SK-N-SH (cell line): ENCODE data around the gene USE1. TPM values are rescaled to one million over a fixed set of nuclear protein-coding genes. Genes with fewer than 3 reads are reported as not detected.

ENCODE experiments used
- CTCF ChIA-PET: fragments of 300-600, 350-600 bp; formaldehyde crosslinking; extraction: SDS; loops from one replicate; lab custom pipeline; 2021; lab: Yijun Ruan, JAX
- POLR2A ChIA-PET: fragments of 350-600 bp; sonication (Branson Sonifier 250); formaldehyde crosslinking; extraction: SDS; loops from one replicate; lab custom pipeline; 2020; ENCODE audit warnings: antibody characterized with exemption, inconsistent platforms; lab: Yijun Ruan, JAX
- DNase-seq: peaks from one replicate; pipeline ENCODE4 v3.0.0; 2012
- H2AFZ ChIP-seq: fragments of 200-600 bp; sonication (generic); 2 replicates; pipeline ENCODE4 v1.8.1; 2016; ENCODE audit warnings: antibody characterized with exemption, mild to moderate bottlenecking, low read depth
- H3F3A ChIP-seq: fragments of 200-600 bp; sonication (generic); replicated peaks from 2 replicates; pipeline ENCODE3; 2016; ENCODE audit warnings: antibody characterized with exemption, mild to moderate bottlenecking; ENCODE audit not compliant: insufficient read depth
- H3K27ac ChIP-seq, 2 experiments: fragments of 200-500 bp in 1 of 2; fragments of 200-600 bp in 1 of 2; sonication (Bioruptor generic) in 1 of 2; sonication (generic), shearing (Covaris generic) in 1 of 2; 2 replicates each; pipeline versions ENCODE4 v1.5.1 to v1.6.1; 2014 to 2016; ENCODE audit warnings: low read depth in 2 of 2, inconsistent platforms in 1 of 2, low read length in 1 of 2, mild to moderate bottlenecking in 1 of 2, mixed read lengths in 1 of 2
- H3K27me3 ChIP-seq: fragments of 200-600 bp; sonication (generic), shearing (Covaris generic); 2 replicates; pipeline ENCODE4 v1.6.1; 2016; ENCODE audit warnings: mixed run types; ENCODE audit not compliant: insufficient read depth
- H3K36me3 ChIP-seq, 2 experiments: fragments of 200-500 bp in 1 of 2; fragments of 200-600 bp in 1 of 2; sonication (Bioruptor generic) in 1 of 2; sonication (generic) in 1 of 2; replicated peaks in 1 of 2; 2 replicates each; pipeline versions ENCODE3 to v1.5.1; 2014 to 2016; ENCODE audit warnings: low read length in 1 of 2, mild to moderate bottlenecking in 1 of 2; ENCODE audit not compliant: insufficient read depth in 2 of 2, control insufficient read depth in 1 of 2
- H3K4me1 ChIP-seq, 2 experiments: fragments of 200-500 bp in 1 of 2; fragments of 200-600 bp in 1 of 2; sonication (Bioruptor generic) in 1 of 2; sonication (generic), shearing (Covaris generic) in 1 of 2; 2 replicates each; pipeline versions ENCODE4 v1.5.1 to v1.6.1; 2014 to 2016; ENCODE audit warnings: low read depth in 1 of 2, low read length in 1 of 2, mixed run types in 1 of 2; ENCODE audit not compliant: insufficient read depth in 2 of 2, control insufficient read depth in 1 of 2
- H3K4me2 ChIP-seq: fragments of 200-600 bp; sonication (generic), shearing (Covaris generic); 2 replicates; pipeline ENCODE4 v1.6.1; 2017; ENCODE audit warnings: mixed run types
- H3K4me3 ChIP-seq, 2 experiments: fragments of 200-500 bp in 1 of 2; fragments of 200-600 bp in 1 of 2; sonication (Bioruptor generic) in 1 of 2; sonication (generic), shearing (Covaris generic) in 1 of 2; 2 replicates each; pipeline versions ENCODE4 v1.5.1 to v1.8.1; 2014 to 2016; ENCODE audit warnings: low read depth in 2 of 2, inconsistent platforms in 1 of 2, low read length in 1 of 2, mild to moderate bottlenecking in 1 of 2, mixed read lengths in 1 of 2, moderate library complexity in 1 of 2
- H3K79me2 ChIP-seq: fragments of 200-600 bp; sonication (generic); 2 replicates; pipeline ENCODE4 v1.8.1; 2017; ENCODE audit warnings: mild to moderate bottlenecking; ENCODE audit not compliant: insufficient read depth
- H3K9ac ChIP-seq: fragments of 200-600 bp; sonication (generic); 2 replicates; pipeline ENCODE4 v1.6.1; 2017; ENCODE audit warnings: mixed run types
- H3K9me2 ChIP-seq: fragments of 200-600 bp; sonication (generic); 2 replicates; pipeline ENCODE4 v1.6.1; 2017; ENCODE audit warnings: mixed run types
- H3K9me3 ChIP-seq: fragments of 200-600 bp; sonication (generic); 2 replicates; pipeline ENCODE4 v1.6.1; 2017; ENCODE audit warnings: mixed run types, mild to moderate bottlenecking, moderate library complexity
- H4K20me1 ChIP-seq: fragments of 200-600 bp; sonication (generic); 2 replicates; pipeline ENCODE4 v1.6.1; 2017; ENCODE audit warnings: mild to moderate bottlenecking, mixed run types; ENCODE audit not compliant: insufficient read depth
- EP300 ChIP-seq, 2 experiments: IDR thresholded peaks; 2 replicates each; pipeline versions ENCODE4 v1.4.0 to v1.6.1; 2012; ENCODE audit warnings: borderline replicate concordance in 1 of 2, low read depth in 1 of 2, low read length in 1 of 2
- FOXJ3 ChIP-seq: sonication (generic); formaldehyde crosslinking; IDR thresholded peaks from 2 replicates; pipeline ENCODE4 v1.5.1; 2020; ENCODE audit warnings: mild to moderate bottlenecking, missing genetic modification reagents
- MEF2A ChIP-seq: IDR thresholded peaks from 2 replicates; pipeline ENCODE4 v1.4.0; 2012; ENCODE audit warnings: low read depth, borderline replicate concordance
- RFX5 ChIP-seq: IDR thresholded peaks from 2 replicates; pipeline ENCODE4 v1.6.1; 2012; ENCODE audit warnings: mild to moderate bottlenecking, improper control_type of control experiment, low read length
- RXRA ChIP-seq: IDR thresholded peaks from 2 replicates; pipeline ENCODE4 v1.4.0; 2012; ENCODE audit warnings: low read depth, mild to moderate bottlenecking, borderline replicate concordance
- SIN3A ChIP-seq: IDR thresholded peaks from 2 replicates; pipeline ENCODE4 v1.6.1; 2012; ENCODE audit warnings: low read depth, mild to moderate bottlenecking, low read length, moderate library complexity, borderline replicate concordance
- TEAD4 ChIP-seq: IDR thresholded peaks from 2 replicates; pipeline ENCODE4 v1.4.0; 2012; ENCODE audit warnings: mild to moderate bottlenecking, borderline replicate concordance; ENCODE audit not compliant: insufficient read depth
- WGBS: methylation state at CpG from one replicate; pipeline ENCODE4 v1.1.6; 2017; ENCODE audit warnings: low lambda C conversion rate; 5-methylcytosine and 5-hydroxymethylcytosine counted together
- polyA plus RNA-seq, 3 experiments: library from polyadenylated mRNA; depleted of rRNA; stranded (reverse); fragments of >200 nt; gene quantifications; 2 replicates each; pipeline ENCODE4 v1.2.3, GENCODE V29; 2012
- TF ChIP-seq, protein P1 (sequence below): IDR thresholded peaks from 2 replicates; pipeline ENCODE4; 2012
- TF ChIP-seq, protein P2 (sequence below): IDR thresholded peaks from 2 replicates; pipeline ENCODE4 v1.4.0; 2012; ENCODE audit warnings: low read depth, borderline replicate concordance
- TF ChIP-seq, protein P3 (sequence below): IDR thresholded peaks from 2 replicates; pipeline ENCODE4 v1.6.1; 2012; ENCODE audit warnings: mild to moderate bottlenecking, low read depth, low read length, moderate library complexity
- TF ChIP-seq, protein P4 (sequence below): fragments of 200-600 bp; sonication (generic); IDR thresholded peaks from 2 replicates; pipeline ENCODE4 v1.6.1; 2017; ENCODE audit warnings: antibody characterized with exemption, mild to moderate bottlenecking, moderate library complexity

Gene USE1
- polyA plus RNA-seq, 1 of the 3 experiments (the other 2 are of a cell fraction) = 81.8 TPM

DNA sequence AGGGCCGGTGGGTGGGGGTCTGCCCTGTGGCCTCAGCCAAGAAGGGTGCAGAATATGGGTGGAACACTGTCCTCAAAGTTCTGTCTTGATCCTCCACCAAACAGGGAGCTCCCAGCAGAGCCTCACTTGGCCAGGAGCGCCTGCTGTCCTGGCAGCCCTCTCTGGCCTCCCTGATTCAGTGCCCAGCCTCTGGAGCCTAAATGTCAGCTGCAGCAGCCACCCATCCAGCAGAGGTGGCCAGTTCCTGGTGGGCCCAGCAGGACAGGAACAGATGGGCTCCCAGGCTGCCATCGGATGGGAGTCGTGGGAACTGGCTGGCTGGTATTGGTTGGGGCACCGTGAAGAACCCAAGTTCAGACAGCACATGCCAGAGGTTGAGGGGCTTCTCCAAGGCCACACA is 1.8 kb upstream of the USE1 start:
- Histone ChIP-seq H3K9me2 (no peaks in the 10 kb centered on the region), H3K79me2 (peaks cover 10% of the 10 kb centered on the region; the same call in 1 of the 2 replicates), H3F3A (peaks cover 18% of the 10 kb centered on the region), H3K4me2 (no peak overlapping the region), H2AFZ (no peak overlapping the region), H3K4me3 (no peak overlapping the region), H3K9ac (no peak overlapping the region), H3K9me3 (no peaks in the 10 kb centered on the region), H4K20me1 (no peaks in the 10 kb centered on the region), H3K4me1 (peaks cover 5 to 14% of the 10 kb centered on the region in 2 experiments), H3K27ac (no peak overlapping the region), H3K36me3 (peaks cover 25 to 34% of the 10 kb centered on the region in 2 experiments), H3K27me3 (no peaks in the 10 kb centered on the region)
- TF ChIP-seq, protein P1, sequence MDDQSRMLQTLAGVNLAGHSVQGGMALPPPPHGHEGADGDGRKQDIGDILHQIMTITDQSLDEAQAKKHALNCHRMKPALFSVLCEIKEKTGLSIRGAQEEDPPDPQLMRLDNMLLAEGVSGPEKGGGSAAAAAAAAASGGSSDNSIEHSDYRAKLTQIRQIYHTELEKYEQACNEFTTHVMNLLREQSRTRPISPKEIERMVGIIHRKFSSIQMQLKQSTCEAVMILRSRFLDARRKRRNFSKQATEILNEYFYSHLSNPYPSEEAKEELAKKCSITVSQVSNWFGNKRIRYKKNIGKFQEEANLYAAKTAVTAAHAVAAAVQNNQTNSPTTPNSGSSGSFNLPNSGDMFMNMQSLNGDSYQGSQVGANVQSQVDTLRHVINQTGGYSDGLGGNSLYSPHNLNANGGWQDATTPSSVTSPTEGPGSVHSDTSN = no peak
- TF ChIP-seq TEAD4 = no peak
- TF ChIP-seq, protein P2, sequence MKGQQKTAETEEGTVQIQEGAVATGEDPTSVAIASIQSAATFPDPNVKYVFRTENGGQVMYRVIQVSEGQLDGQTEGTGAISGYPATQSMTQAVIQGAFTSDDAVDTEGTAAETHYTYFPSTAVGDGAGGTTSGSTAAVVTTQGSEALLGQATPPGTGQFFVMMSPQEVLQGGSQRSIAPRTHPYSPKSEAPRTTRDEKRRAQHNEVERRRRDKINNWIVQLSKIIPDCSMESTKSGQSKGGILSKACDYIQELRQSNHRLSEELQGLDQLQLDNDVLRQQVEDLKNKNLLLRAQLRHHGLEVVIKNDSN = no peak
- no peak for TF ChIP-seq EP300 (IDR thresholded peaks at IDR 0.05; ENCODE audit: borderline replicate concordance in 1 of 2, low read depth in 1 of 2, low read length in 1 of 2)
- TF ChIP-seq RXRA = no peak
- no peak for TF ChIP-seq SIN3A
- no peak for TF ChIP-seq MEF2A
- TF ChIP-seq, protein P3, sequence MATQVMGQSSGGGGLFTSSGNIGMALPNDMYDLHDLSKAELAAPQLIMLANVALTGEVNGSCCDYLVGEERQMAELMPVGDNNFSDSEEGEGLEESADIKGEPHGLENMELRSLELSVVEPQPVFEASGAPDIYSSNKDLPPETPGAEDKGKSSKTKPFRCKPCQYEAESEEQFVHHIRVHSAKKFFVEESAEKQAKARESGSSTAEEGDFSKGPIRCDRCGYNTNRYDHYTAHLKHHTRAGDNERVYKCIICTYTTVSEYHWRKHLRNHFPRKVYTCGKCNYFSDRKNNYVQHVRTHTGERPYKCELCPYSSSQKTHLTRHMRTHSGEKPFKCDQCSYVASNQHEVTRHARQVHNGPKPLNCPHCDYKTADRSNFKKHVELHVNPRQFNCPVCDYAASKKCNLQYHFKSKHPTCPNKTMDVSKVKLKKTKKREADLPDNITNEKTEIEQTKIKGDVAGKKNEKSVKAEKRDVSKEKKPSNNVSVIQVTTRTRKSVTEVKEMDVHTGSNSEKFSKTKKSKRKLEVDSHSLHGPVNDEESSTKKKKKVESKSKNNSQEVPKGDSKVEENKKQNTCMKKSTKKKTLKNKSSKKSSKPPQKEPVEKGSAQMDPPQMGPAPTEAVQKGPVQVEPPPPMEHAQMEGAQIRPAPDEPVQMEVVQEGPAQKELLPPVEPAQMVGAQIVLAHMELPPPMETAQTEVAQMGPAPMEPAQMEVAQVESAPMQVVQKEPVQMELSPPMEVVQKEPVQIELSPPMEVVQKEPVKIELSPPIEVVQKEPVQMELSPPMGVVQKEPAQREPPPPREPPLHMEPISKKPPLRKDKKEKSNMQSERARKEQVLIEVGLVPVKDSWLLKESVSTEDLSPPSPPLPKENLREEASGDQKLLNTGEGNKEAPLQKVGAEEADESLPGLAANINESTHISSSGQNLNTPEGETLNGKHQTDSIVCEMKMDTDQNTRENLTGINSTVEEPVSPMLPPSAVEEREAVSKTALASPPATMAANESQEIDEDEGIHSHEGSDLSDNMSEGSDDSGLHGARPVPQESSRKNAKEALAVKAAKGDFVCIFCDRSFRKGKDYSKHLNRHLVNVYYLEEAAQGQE = no peak
- TF ChIP-seq, protein P4, sequence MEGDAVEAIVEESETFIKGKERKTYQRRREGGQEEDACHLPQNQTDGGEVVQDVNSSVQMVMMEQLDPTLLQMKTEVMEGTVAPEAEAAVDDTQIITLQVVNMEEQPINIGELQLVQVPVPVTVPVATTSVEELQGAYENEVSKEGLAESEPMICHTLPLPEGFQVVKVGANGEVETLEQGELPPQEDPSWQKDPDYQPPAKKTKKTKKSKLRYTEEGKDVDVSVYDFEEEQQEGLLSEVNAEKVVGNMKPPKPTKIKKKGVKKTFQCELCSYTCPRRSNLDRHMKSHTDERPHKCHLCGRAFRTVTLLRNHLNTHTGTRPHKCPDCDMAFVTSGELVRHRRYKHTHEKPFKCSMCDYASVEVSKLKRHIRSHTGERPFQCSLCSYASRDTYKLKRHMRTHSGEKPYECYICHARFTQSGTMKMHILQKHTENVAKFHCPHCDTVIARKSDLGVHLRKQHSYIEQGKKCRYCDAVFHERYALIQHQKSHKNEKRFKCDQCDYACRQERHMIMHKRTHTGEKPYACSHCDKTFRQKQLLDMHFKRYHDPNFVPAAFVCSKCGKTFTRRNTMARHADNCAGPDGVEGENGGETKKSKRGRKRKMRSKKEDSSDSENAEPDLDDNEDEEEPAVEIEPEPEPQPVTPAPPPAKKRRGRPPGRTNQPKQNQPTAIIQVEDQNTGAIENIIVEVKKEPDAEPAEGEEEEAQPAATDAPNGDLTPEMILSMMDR = no peak
- no peak for TF ChIP-seq RFX5
- TF ChIP-seq FOXJ3 (CRISPR knock-in tag) = no peak
- ChIA-PET CTCF (no interaction called here), POLR2A (no interaction called here)
- WGBS = 96% methylated on average over 4 of the region's 5 CpGs
- no peak for DNase-seq
